IMR-90 (cell line): ENCODE results near the gene DOCK7. TPM values are rescaled to one million over a fixed set of nuclear protein-coding genes. Genes with fewer than 3 reads are reported as not detected.

ENCODE experiments used
- ATAC-seq: fragments of 200-7000 bp; cut with Tn5 transposase; 2 replicates; pipeline ENCODE4 v1.9.1; 2020; ENCODE audit warnings: low read depth, mild to moderate bottlenecking, moderate library complexity
- BruUV-seq: library from RNA; stranded (reverse); fragments of 400-500 nt; replicated peaks from 2 replicates; lab custom pipeline; 2021; lab: Mats Ljungman, UMichigan
- CTCF ChIA-PET: fragments of 300-600 bp; formaldehyde crosslinking; extraction: SDS; loops from one replicate; lab custom pipeline; 2021; ENCODE audit warnings: antibody characterized with exemption; lab: Yijun Ruan, JAX
- POLR2A ChIA-PET: fragments of 300-600 bp; sonication (Branson Sonifier 250); formaldehyde crosslinking; loops from one replicate; lab custom pipeline; 2022; ENCODE audit warnings: antibody characterized with exemption; ENCODE audit not compliant: unreplicated experiment; lab: Charles Lee
- DNase-seq: peaks from one replicate; pipeline ENCODE4 v3.0.0; 2013
- H2AFZ ChIP-seq: replicated peaks from 2 replicates; pipeline ENCODE3; 2013; ENCODE audit warnings: low read length, mild to moderate bottlenecking; ENCODE audit not compliant: poor library complexity
- H2AK5ac ChIP-seq: 2 replicates; pipeline ENCODE4 v1.6.1; 2013; ENCODE audit warnings: low read depth, low read length, inconsistent platforms
- H2AK9ac ChIP-seq: replicated peaks from 2 replicates; pipeline ENCODE3; 2013; ENCODE audit warnings: mild to moderate bottlenecking, low read depth, low read length, moderate library complexity; ENCODE audit not compliant: poor library complexity
- H2BK120ac ChIP-seq: 2 replicates; pipeline ENCODE4 v1.6.1; 2013; ENCODE audit warnings: low read depth, low read length, inconsistent platforms
- H2BK15ac ChIP-seq: 3 replicates; pipeline ENCODE4 v1.6.1; 2013; ENCODE audit warnings: low read depth, low read length, inconsistent platforms
- H2BK20ac ChIP-seq: 2 replicates; pipeline ENCODE4 v1.6.1; 2013; ENCODE audit warnings: low read depth, mild to moderate bottlenecking, inconsistent platforms, low read length, moderate library complexity
- H2BK5ac ChIP-seq: 2 replicates; pipeline ENCODE4 v1.6.1; 2013; ENCODE audit warnings: mild to moderate bottlenecking, low read depth, low read length, inconsistent platforms; ENCODE audit not compliant: poor library complexity, severe bottlenecking
- H3K14ac ChIP-seq: replicated peaks from 2 replicates; pipeline ENCODE4 v1.6.1; 2013; ENCODE audit warnings: low read depth, low read length, inconsistent platforms
- H3K18ac ChIP-seq: 2 replicates; pipeline ENCODE4 v1.6.1; 2013; ENCODE audit warnings: low read depth, low read length, control low read depth
- H3K23ac ChIP-seq: 2 replicates; pipeline ENCODE4 v1.6.1; 2013; ENCODE audit warnings: low read depth, low read length, inconsistent platforms
- H3K27ac ChIP-seq: 2 replicates; pipeline ENCODE4 v1.5.1; 2013; ENCODE audit warnings: mild to moderate bottlenecking, control low read depth, low read length; ENCODE audit not compliant: insufficient read depth
- H3K27me3 ChIP-seq: 2 replicates; pipeline ENCODE4 v1.6.1; 2013; ENCODE audit warnings: low read length; ENCODE audit not compliant: control insufficient read depth, insufficient read depth
- H3K36me3 ChIP-seq: 2 replicates; pipeline ENCODE4 v1.6.1; 2013; ENCODE audit warnings: low read length, mixed read lengths; ENCODE audit not compliant: control insufficient read depth, insufficient read depth
- H3K4ac ChIP-seq: 2 replicates; pipeline ENCODE4 v1.6.1; 2013; ENCODE audit warnings: low read depth, low read length, inconsistent platforms
- H3K4me1 ChIP-seq: 2 replicates; pipeline ENCODE4 v1.6.1; 2013; ENCODE audit warnings: low read length, mixed read lengths; ENCODE audit not compliant: control insufficient read depth, insufficient read depth
- H3K4me2 ChIP-seq: 2 replicates; pipeline ENCODE4 v1.6.1; 2013; ENCODE audit warnings: low read depth, mild to moderate bottlenecking, control low read depth, low read length, moderate library complexity
- H3K4me3 ChIP-seq: 2 replicates; pipeline ENCODE4 v1.5.1; 2013; ENCODE audit warnings: low read depth, mild to moderate bottlenecking, control low read depth, low read length, moderate library complexity; ENCODE audit not compliant: insufficient read depth
- H3K56ac ChIP-seq: 2 replicates; pipeline ENCODE4 v1.6.1; 2013; ENCODE audit warnings: low read length, inconsistent platforms; ENCODE audit not compliant: insufficient read depth; ENCODE audit errors: extremely low read depth
- H3K79me1 ChIP-seq, 2 experiments: 2 replicates each; pipeline ENCODE4 v1.6.1; 2013; ENCODE audit warnings: low read length in 2 of 2, inconsistent platforms in 1 of 2, low read depth in 1 of 2
- H3K9ac ChIP-seq: 2 replicates; pipeline ENCODE4 v1.6.1; 2013; ENCODE audit warnings: low read depth, low read length, control low read depth
- H3K9me1 ChIP-seq: 2 replicates; pipeline ENCODE4 v1.6.1; 2013; ENCODE audit warnings: low read length, inconsistent platforms; ENCODE audit not compliant: insufficient read depth
- H3K9me3 ChIP-seq: 2 replicates; pipeline ENCODE4 v1.6.1; 2013; ENCODE audit warnings: low read length; ENCODE audit not compliant: control insufficient read depth, insufficient read depth
- H4K20me1 ChIP-seq: 2 replicates; pipeline ENCODE4 v1.6.1; 2013; ENCODE audit warnings: low read length, inconsistent platforms; ENCODE audit not compliant: insufficient read depth
- H4K5ac ChIP-seq: 2 replicates; pipeline ENCODE4 v1.6.1; 2013; ENCODE audit warnings: mild to moderate bottlenecking, low read depth, low read length, control low read depth
- H4K8ac ChIP-seq, 2 experiments: 2 replicates each; pipeline ENCODE4 v1.6.1; 2013; ENCODE audit warnings: low read depth in 2 of 2, low read length in 2 of 2, control low read depth in 1 of 2, inconsistent platforms in 1 of 2
- H4K91ac ChIP-seq: 2 replicates; pipeline ENCODE4 v1.6.1; 2013; ENCODE audit warnings: low read depth, low read length, inconsistent platforms; ENCODE audit not compliant: insufficient read depth
- BHLHE40 ChIP-seq: fragments of 150-350 bp; IDR thresholded peaks from 2 replicates; pipeline ENCODE4 v1.6.1; 2016; ENCODE audit warnings: mild to moderate bottlenecking, low read depth, low read length
- CEBPB ChIP-seq: IDR thresholded peaks from 2 replicates; pipeline ENCODE4 v1.6.1; 2012; ENCODE audit warnings: low read depth, low read length, improper control_type of control experiment
- CHD1 ChIP-seq: IDR thresholded peaks from 2 replicates; pipeline ENCODE4 v1.6.1; 2012; ENCODE audit warnings: low read depth, low read length, improper control_type of control experiment
- MAZ ChIP-seq: IDR thresholded peaks from 2 replicates; pipeline ENCODE4 v1.6.1; 2012; ENCODE audit warnings: low read depth, mild to moderate bottlenecking, low read length, improper control_type of control experiment, moderate library complexity, borderline replicate concordance
- NFE2L2 ChIP-seq: fragments of 150-350 bp; IDR thresholded peaks from 2 replicates; pipeline ENCODE4 v1.6.1; 2016; ENCODE audit warnings: low read depth, mild to moderate bottlenecking, low read length
- RCOR1 ChIP-seq: IDR thresholded peaks from 2 replicates; pipeline ENCODE4 v1.6.1; 2012; ENCODE audit warnings: mild to moderate bottlenecking, low read length, improper control_type of control experiment; ENCODE audit not compliant: insufficient replicate concordance
- WGBS, 2 experiments: methylation state at CpG; one replicate each; pipeline versions ENCODE4 v1.1.5 to v1.1.7; 2013; ENCODE audit warnings: missing lambda C conversion rate in 2 of 2; ENCODE audit not compliant: insufficient read length in 1 of 2; ENCODE audit errors: extremely low coverage in 2 of 2; 5-methylcytosine and 5-hydroxymethylcytosine counted together
- dilution Hi-C: fragments of 300-500 bp; cut with HindIII; formaldehyde crosslinking; loops from one replicate; pipeline ENCODE4 v1.14.3; 2018; ENCODE audit warnings: low sequenced_read_pairs; ENCODE audit not compliant: unreplicated experiment
- in situ Hi-C: fragments of 300-500 bp; cut with MboI; formaldehyde crosslinking; loops from 3 replicates; pipeline ENCODE4 v1.14.3; 2019; ENCODE audit warnings: low sequenced_read_pairs, inconsistent platforms, mixed read lengths
- intact Hi-C: fragments of 100-400 bp; cut with micrococcal nuclease; formaldehyde crosslinking; loops from 2 replicates; pipeline ENCODE4 v1.10.0; 2022
- polyA plus RNA-seq, 3 experiments: library from polyadenylated mRNA; depleted of rRNA; stranded (reverse); fragments of >200 nt; gene quantifications; 2 replicates each; pipeline ENCODE4 v1.2.3, GENCODE V29; 2012; ENCODE audit warnings: low replicate concordance in 1 of 3
- total RNA-seq: library from RNA; depleted of rRNA; stranded (reverse); fragments of >200 nt; gene quantifications from 2 replicates; pipeline ENCODE4 v1.2.3, GENCODE V29; 2012

DOCK7 gene
- total and polyA plus RNA-seq, 2 of the 4 experiments (the other 2 are of a cell fraction), result 38.0 to 97.7 TPM

DNA sequence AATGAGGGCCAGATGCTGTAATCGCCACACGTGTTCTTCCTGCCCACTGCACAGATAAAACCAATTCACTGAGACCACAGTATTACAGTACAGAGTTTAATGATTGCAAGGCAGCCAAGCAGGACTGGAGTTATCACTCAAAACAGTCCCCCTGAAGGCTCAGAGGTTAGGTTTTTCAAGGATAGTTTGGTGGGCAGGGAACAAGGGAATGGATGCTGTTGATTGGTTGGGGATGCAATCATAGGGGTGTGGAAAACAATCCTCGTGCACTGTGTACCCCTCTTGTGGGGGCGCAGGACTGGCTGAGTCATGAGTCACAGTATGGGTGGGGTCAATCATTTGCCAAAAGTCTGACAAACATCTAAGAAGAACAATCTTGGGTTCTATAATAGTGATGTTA, 263.8 kb downstream of the DOCK7 start:
- Histone ChIP-seq H4K5ac (no peak overlapping the region), H3K36me3 (no peaks in the 10 kb centered on the region), H2BK120ac (no peak overlapping the region), H2BK20ac (no peak overlapping the region), H3K9ac (no peak overlapping the region), H4K8ac (no peak overlapping the region), H2AK9ac (peak overlapping the region; percentile 13), H3K14ac (no peak overlapping the region), H4K91ac (no peak overlapping the region), H3K9me3 (no peaks in the 10 kb centered on the region), H2BK15ac (no peak overlapping the region), H3K27me3 (no peaks in the 10 kb centered on the region), H4K20me1 (no peaks in the 10 kb centered on the region), H3K9me1 (no peaks in the 10 kb centered on the region), H3K79me1 (no peaks in the 10 kb centered on the region), H2BK5ac (no peak overlapping the region), H3K4me1 (no peaks in the 10 kb centered on the region), H3K56ac (no peak overlapping the region), H3K18ac (no peak overlapping the region), H2AK5ac (no peak overlapping the region), H2AFZ (peak overlapping the region; percentile 66), H3K4me2 (no peak overlapping the region), H3K4me3 (no peak overlapping the region), H3K27ac (no peak overlapping the region), H3K23ac (no peak overlapping the region), H3K4ac (no peak overlapping the region)
- in situ Hi-C loops (no loop called here), dilution Hi-C loops (no loop called here), intact Hi-C loops (no loop called here)
- DNase-seq (no peak), ATAC-seq (no peak)
- TF ChIP-seq BHLHE40 (no peak), RCOR1 (no peak), NFE2L2 (no peak), MAZ (no peak), CEBPB (no peak), CHD1 (no peak)
- BruUV-seq, result no TSS peak
- POLR2A ChIA-PET, result no interaction called here
- no CpG with 5 or more reads among the region's 4 CpGs for WGBS, 2 experiments
- CTCF ChIA-PET, result no interaction called here
